Erythroblast (primary cell): Measurements from ENCODE around the gene MTFR1L.

Experiments used
- GATA1 ChIP-seq: IDR thresholded peaks from 2 replicates; pipeline ENCODE4 v1.6.1; 2011; ENCODE audit warnings: low read depth, mild to moderate bottlenecking, control low read depth, low read length, moderate library complexity
- POLR2A ChIP-seq: IDR thresholded peaks from 2 replicates; pipeline ENCODE4 v1.6.1; 2011; ENCODE audit warnings: mild to moderate bottlenecking, low read length

DNA sequence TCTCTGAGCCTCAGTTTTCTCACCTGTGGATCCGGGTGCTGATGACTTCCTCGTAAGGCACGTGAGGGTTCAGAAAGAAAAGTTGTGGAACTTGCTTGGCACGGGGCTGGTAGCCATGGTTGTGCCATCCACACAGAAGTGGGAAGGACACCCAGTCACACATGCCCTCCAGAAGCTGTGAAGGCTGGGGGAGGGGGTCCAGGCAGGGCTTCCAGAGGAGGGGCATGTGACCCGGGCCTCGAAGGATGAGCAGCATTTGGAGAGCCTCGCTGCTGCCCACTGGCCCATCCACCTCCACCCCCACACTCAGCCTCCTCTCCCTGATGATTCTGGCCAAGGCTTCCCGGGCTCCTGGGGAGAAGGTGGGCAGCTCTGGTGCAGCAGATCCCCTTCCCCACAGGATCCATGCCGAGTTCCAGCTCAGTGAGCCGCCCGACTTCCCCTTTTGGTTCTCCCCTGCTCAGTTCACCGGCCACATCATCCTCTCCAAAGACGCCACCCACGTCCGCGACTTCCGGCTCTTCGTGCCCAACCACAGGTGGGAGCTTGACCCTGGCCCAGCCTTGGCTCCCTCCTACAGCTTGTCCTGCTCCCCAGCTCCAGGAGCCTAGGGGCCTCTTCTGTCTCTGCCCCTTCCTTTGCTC, 10.3 kb upstream of the MTFR1L start:
- no peak for TF ChIP-seq POLR2A
- TF ChIP-seq GATA1: no peak
